SK-N-SH treated with all-trans-retinoic acid at 6 μM for 48 hours (cell line): ENCODE results near the gene AMZ2.

Source experiments
- ATAC-seq: fragments of 200-7000 bp; cut with Tn5 transposase; 3 replicates; pipeline ENCODE4 v1.9.1; 2020; ENCODE audit warnings: mild to moderate bottlenecking, moderate library complexity
- ARNTL ChIP-seq: fragments of 450-650 bp; formaldehyde crosslinking; IDR thresholded peaks from 2 replicates; pipeline ENCODE4 v1.5.0; 2020; ENCODE audit warnings: low read depth, mild to moderate bottlenecking, moderate library complexity, borderline replicate concordance
- BACH2 ChIP-seq: fragments of 250-450 bp; sonication (Bioruptor Pico); IDR thresholded peaks from 2 replicates; pipeline ENCODE4 v1.9.0; 2021; ENCODE audit warnings: mild to moderate bottlenecking, borderline replicate concordance
- CSDC2 ChIP-seq: fragments of 250-450 bp; sonication (Bioruptor Pico); IDR thresholded peaks from 2 replicates; pipeline ENCODE4 v1.5.0; 2020; ENCODE audit warnings: mild to moderate bottlenecking, moderate library complexity
- ESRRG ChIP-seq: fragments of 250-450 bp; sonication (Bioruptor Pico); IDR thresholded peaks from 2 replicates; pipeline ENCODE4 v1.6.1; 2021; ENCODE audit warnings: mild to moderate bottlenecking
- GLIS3 ChIP-seq: fragments of 250-450 bp; sonication (Bioruptor Pico); IDR thresholded peaks from 2 replicates; pipeline ENCODE4 v1.5.0; 2020; ENCODE audit warnings: mild to moderate bottlenecking, moderate library complexity
- ISL1 ChIP-seq: fragments of 250-450 bp; sonication (Bioruptor Pico); IDR thresholded peaks from 2 replicates; pipeline ENCODE4 v2.1.2; 2022; ENCODE audit warnings: mild to moderate bottlenecking, moderate library complexity
- OSR1 ChIP-seq: fragments of 250-450 bp; sonication (Bioruptor Pico); IDR thresholded peaks from 2 replicates; pipeline ENCODE4 v1.8.0; 2022; ENCODE audit warnings: moderate library complexity, mild to moderate bottlenecking, inconsistent platforms
- PPARA ChIP-seq: fragments of 250-450 bp; sonication (Bioruptor Pico); IDR thresholded peaks from 2 replicates; pipeline ENCODE4 v1.5.0; 2020; ENCODE audit warnings: mild to moderate bottlenecking, borderline replicate concordance
- RARB ChIP-seq: fragments of 250-450 bp; sonication (Bioruptor Pico); IDR thresholded peaks from 2 replicates; pipeline ENCODE4 v1.8.0; 2021; ENCODE audit warnings: mild to moderate bottlenecking, moderate library complexity
- SNAI2 ChIP-seq: fragments of 250-450 bp; sonication (Bioruptor Pico); IDR thresholded peaks from 2 replicates; pipeline ENCODE4 v1.5.0; 2020; ENCODE audit warnings: mild to moderate bottlenecking, moderate library complexity
- TCF4 ChIP-seq: fragments of 250-450 bp; sonication (Bioruptor Pico); IDR thresholded peaks from 2 replicates; pipeline ENCODE4 v1.8.0; 2021; ENCODE audit warnings: mild to moderate bottlenecking, moderate library complexity, borderline replicate concordance
- TOX ChIP-seq: fragments of 250-450 bp; sonication (Bioruptor Pico); IDR thresholded peaks from 2 replicates; pipeline ENCODE4 v1.8.0; 2021; ENCODE audit warnings: mild to moderate bottlenecking, moderate library complexity, borderline replicate concordance
- ZC3H10 ChIP-seq: fragments of 250-450 bp; sonication (Bioruptor Pico); IDR thresholded peaks from 2 replicates; pipeline ENCODE4 v1.5.1; 2021; ENCODE audit warnings: mild to moderate bottlenecking, moderate library complexity
- ZFP30 ChIP-seq: fragments of 450-650 bp; formaldehyde crosslinking; IDR thresholded peaks from 2 replicates; pipeline ENCODE4 v1.5.0; 2022; ENCODE audit warnings: mild to moderate bottlenecking, moderate library complexity
- ZNF565 ChIP-seq: fragments of 450-650 bp; formaldehyde crosslinking; conservative IDR thresholded peaks from 2 replicates; pipeline ENCODE4 v1.5.0; 2020; ENCODE audit warnings: low read depth, mild to moderate bottlenecking, moderate library complexity
- ZNF70 ChIP-seq: fragments of 450-650 bp; formaldehyde crosslinking; IDR thresholded peaks from 2 replicates; pipeline ENCODE4 v1.5.0; 2020; ENCODE audit warnings: mild to moderate bottlenecking, moderate library complexity
- ZNF8 ChIP-seq: fragments of 450-650 bp; formaldehyde crosslinking; IDR thresholded peaks from 2 replicates; pipeline ENCODE4 v1.5.0; 2020; ENCODE audit warnings: mild to moderate bottlenecking, moderate library complexity
- TF ChIP-seq, protein P1 (sequence below): fragments of 250-450 bp; sonication (Bioruptor Pico); IDR thresholded peaks from 2 replicates; pipeline ENCODE4 v1.5.1; 2020; ENCODE audit warnings: low read depth, mild to moderate bottlenecking, moderate library complexity
- TF ChIP-seq, protein P2 (sequence below): fragments of 250-450 bp; sonication (Bioruptor Pico); IDR thresholded peaks from 2 replicates; pipeline ENCODE4 v1.5.1; 2021; ENCODE audit warnings: mild to moderate bottlenecking, moderate library complexity
- TF ChIP-seq, protein P3 (sequence below): fragments of 250-450 bp; sonication (Bioruptor Pico); IDR thresholded peaks from 2 replicates; pipeline ENCODE4 v1.8.0; 2020; ENCODE audit warnings: mild to moderate bottlenecking, moderate library complexity, borderline replicate concordance

AMZ2 gene

DNA sequence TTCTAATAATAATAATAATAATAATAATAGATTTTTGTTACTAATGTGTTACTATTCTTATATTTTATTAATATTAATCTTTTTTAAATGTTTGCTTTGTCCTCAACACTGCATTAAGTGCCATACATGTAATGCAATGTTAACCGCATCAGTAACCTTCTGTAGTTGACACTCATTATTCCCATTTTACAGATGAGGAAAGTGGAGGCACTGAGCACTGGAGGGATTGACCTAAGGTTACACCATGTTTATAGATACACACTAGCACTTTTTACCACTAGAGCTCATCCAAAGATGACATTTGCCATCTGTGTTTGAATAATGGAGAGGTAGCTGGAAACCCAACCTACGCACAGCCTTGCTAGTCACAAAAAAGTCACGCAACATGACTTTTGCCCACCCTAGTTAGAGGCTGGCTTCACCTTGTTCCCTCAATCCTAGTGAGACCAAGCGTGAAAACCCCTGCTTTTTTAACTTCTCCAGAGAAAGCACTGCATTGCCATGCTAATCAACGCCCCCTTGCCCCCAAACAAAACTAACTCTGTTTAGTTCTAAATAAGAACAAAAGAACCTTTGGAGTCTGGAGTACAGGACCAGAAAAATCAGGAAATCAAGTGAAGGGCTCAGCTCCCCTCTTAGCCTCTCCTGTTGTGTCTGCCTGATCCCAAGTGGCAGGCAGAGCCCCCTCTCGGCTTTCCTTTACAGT lies 45.8 kb downstream of the AMZ2 start (continued):
- TF ChIP-seq, protein P1, sequence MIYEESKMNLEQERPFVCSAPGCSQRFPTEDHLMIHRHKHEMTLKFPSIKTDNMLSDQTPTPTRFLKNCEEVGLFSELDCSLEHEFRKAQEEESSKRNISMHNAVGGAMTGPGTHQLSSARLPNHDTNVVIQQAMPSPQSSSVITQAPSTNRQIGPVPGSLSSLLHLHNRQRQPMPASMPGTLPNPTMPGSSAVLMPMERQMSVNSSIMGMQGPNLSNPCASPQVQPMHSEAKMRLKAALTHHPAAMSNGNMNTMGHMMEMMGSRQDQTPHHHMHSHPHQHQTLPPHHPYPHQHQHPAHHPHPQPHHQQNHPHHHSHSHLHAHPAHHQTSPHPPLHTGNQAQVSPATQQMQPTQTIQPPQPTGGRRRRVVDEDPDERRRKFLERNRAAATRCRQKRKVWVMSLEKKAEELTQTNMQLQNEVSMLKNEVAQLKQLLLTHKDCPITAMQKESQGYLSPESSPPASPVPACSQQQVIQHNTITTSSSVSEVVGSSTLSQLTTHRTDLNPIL (CRISPR knock-in tag) = no peak
- TF ChIP-seq ZNF70 (CRISPR knock-in tag) = no peak
- no peak for TF ChIP-seq ARNTL
- TF ChIP-seq ZC3H10 (CRISPR knock-in tag) = no peak
- TF ChIP-seq, all 23 proteins: peak for 0

DNA sequence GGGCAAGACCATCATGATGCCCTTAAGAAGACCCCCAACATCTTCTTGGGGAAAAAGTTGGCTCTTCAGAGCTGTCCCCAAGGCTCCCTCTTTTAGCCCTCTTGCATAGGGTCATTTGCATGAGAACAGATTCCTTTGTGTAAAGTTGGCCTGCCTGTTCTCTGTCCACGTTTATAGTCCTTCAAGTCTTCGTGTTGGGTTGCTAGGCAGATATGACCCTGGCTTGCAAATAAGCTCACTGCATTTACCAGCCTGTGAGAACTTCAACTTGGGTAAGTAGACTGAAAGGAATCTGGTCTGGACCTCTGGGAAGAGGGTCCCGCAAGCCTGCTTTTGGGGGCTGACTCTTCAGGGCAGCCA lies 46.3 kb downstream of the AMZ2 start:
- no peak for ATAC-seq
- TF ChIP-seq BACH2 (CRISPR knock-in tag) = no peak
- TF ChIP-seq, all 23 proteins: peak for 0

DNA sequence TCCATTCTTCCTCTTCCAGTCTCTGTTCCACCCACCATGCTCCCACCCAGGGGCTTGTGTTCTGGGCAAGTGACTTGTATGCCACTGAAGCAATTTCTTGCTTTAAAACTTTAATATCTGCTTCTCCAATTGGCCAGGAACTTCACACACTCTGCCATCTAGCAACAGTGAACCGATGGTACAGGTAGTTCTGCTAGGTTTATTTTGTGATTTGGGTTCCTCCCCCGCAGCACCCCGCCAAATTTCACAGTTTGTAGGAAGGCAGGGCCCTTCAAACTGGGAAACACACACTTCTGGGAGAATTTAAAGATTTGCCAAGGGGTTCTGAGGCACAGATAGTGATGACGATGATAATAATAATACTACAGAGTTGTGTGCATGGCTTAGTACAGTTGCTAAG lies 46.8 kb downstream of the AMZ2 start:
- no peak for ATAC-seq
- TF ChIP-seq OSR1 (CRISPR knock-in tag) = no peak
- TF ChIP-seq SNAI2 = no peak
- TF ChIP-seq, protein P1 (CRISPR knock-in tag) = no peak
- TF ChIP-seq TOX (CRISPR knock-in tag) = no peak
- no peak for TF ChIP-seq PPARA (CRISPR knock-in tag)
- TF ChIP-seq ZNF565 (CRISPR knock-in tag) = no peak
- TF ChIP-seq, protein P2, sequence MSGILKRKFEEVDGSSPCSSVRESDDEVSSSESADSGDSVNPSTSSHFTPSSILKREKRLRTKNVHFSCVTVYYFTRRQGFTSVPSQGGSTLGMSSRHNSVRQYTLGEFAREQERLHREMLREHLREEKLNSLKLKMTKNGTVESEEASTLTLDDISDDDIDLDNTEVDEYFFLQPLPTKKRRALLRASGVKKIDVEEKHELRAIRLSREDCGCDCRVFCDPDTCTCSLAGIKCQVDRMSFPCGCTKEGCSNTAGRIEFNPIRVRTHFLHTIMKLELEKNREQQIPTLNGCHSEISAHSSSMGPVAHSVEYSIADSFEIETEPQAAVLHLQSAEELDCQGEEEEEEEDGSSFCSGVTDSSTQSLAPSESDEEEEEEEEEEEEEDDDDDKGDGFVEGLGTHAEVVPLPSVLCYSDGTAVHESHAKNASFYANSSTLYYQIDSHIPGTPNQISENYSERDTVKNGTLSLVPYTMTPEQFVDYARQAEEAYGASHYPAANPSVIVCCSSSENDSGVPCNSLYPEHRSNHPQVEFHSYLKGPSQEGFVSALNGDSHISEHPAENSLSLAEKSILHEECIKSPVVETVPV (CRISPR knock-in tag) = no peak
- TF ChIP-seq TCF4 (CRISPR knock-in tag) = no peak
- TF ChIP-seq BACH2 (CRISPR knock-in tag) = no peak
- TF ChIP-seq, protein P3, sequence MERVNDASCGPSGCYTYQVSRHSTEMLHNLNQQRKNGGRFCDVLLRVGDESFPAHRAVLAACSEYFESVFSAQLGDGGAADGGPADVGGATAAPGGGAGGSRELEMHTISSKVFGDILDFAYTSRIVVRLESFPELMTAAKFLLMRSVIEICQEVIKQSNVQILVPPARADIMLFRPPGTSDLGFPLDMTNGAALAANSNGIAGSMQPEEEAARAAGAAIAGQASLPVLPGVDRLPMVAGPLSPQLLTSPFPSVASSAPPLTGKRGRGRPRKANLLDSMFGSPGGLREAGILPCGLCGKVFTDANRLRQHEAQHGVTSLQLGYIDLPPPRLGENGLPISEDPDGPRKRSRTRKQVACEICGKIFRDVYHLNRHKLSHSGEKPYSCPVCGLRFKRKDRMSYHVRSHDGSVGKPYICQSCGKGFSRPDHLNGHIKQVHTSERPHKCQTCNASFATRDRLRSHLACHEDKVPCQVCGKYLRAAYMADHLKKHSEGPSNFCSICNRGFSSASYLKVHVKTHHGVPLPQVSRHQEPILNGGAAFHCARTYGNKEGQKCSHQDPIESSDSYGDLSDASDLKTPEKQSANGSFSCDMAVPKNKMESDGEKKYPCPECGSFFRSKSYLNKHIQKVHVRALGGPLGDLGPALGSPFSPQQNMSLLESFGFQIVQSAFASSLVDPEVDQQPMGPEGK (CRISPR knock-in tag) = no peak
- no peak for TF ChIP-seq GLIS3
- no peak for TF ChIP-seq ARNTL
- no peak for TF ChIP-seq ZNF8
- TF ChIP-seq ZFP30 (CRISPR knock-in tag) = no peak
- TF ChIP-seq ESRRG (CRISPR knock-in tag) = no peak
- TF ChIP-seq ZC3H10 (CRISPR knock-in tag) = no peak
- TF ChIP-seq ZNF70 (CRISPR knock-in tag) = no peak

DNA sequence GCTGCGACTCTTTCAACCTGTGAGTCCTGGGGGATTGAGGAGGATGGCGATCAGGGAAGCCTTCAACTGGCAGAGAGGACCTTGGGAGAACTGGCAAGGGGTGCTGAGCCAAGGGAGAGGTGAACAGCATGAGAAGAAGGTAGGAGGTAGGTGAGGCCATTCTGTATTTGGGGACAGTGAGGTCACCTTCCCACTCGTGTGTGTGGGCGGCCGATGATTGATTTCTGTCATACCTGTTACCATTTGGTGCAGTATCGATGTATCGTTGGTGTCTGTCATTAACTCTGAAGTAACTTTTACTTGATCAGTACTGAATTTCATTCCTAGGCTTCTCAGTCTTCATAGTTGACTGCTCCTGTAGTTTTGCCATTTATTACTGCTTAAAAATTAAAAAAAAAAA lies 47.2 kb downstream of the AMZ2 start:
- ATAC-seq = no peak
- TF ChIP-seq TCF4 (CRISPR knock-in tag) (no peak), RARB (CRISPR knock-in tag) (no peak)

DNA sequence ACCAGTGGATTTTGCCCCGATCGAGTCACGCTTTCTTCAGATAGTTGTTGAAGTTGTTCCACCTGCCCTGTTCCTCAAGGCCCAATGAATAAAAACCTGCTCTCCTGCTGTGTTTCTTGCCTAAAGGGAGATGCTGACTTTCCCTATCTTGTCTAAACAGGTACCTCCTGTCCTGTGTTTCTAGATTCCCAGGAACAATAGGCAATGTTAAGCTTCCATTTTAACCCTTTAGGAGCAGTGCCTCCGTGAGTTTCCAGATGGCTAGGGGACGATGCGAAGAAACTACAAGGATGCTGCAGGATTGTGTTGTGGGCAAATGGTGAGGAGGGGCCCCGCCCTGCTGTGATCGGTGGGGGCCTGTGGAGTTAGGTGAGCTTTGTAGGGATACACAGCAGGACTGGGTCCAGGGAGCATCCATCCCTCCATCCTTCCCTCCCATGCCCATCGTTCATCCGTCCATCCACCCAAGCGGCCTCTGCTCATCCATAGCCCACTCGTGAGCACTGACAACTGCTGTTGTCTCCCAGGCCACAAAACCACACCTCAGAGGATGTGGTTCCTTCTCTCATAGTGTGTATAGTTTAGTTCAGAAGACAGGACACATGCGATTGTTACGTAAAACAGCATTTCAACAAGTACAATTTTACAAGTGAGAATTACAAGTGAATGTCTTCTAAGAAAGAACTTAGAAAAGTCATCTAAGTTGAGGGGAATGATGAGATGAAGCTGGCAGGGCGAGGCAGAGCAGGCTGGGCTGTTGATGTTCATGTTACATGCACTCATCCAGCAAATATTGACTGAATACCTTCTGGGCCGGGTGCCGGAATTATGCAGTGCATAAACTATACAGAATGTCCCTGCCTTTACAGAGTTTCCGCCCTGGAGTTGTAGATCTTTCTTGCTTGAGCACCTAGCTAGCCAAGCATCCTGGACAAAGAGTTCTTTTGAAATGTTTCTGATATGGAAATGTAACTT lies 48.7 kb downstream of the AMZ2 start:
- TF ChIP-seq ISL1 (CRISPR knock-in tag) (no peak), RARB (CRISPR knock-in tag) (no peak), CSDC2 (CRISPR knock-in tag) (no peak), PPARA (CRISPR knock-in tag) (no peak)
- TF ChIP-seq, protein P2 (CRISPR knock-in tag) = no peak
- no peak for ATAC-seq
